WTC11 (cell line): ENCODE results near the gene MCCC1. TPM values are rescaled to one million over a fixed set of nuclear protein-coding genes. Genes with fewer than 3 reads are reported as not detected.

ENCODE experiments used
- ATAC-seq: fragments of 200-7000 bp; cut with Tn5 transposase; 2 replicates; pipeline ENCODE4 v1.10.0; 2021; ENCODE audit warnings: mild to moderate bottlenecking, moderate library complexity
- CTCF ChIA-PET: fragments of 300-600 bp; sonication (Branson Sonifier 250); formaldehyde crosslinking; loops from one replicate; lab custom pipeline; 2021; ENCODE audit warnings: antibody characterized with exemption; lab: Charles Lee
- POLR2A ChIA-PET: fragments of 350-600 bp; sonication (Branson Sonifier 250); formaldehyde crosslinking; loops from one replicate; lab custom pipeline; 2021; ENCODE audit warnings: antibody characterized with exemption; lab: Charles Lee
- DNase-seq: peaks from one replicate; pipeline ENCODE4 v3.0.0; 2021; ENCODE audit warnings: low spot score
- H3K27ac Mint-ChIP-seq: 2 replicates; pipeline ENCODE4 v1.8.0; 2021; ENCODE audit warnings: mixed read lengths
- H3K27me3 Mint-ChIP-seq: 2 replicates; pipeline ENCODE4 v1.8.0; 2021; ENCODE audit warnings: low read depth, mild to moderate bottlenecking, moderate library complexity, mixed read lengths
- H3K36me3 Mint-ChIP-seq: 2 replicates; pipeline ENCODE4 v1.8.0; 2021; ENCODE audit warnings: mixed read lengths
- H3K4me1 Mint-ChIP-seq: 2 replicates; pipeline ENCODE4 v1.8.0; 2022; ENCODE audit warnings: mixed read lengths
- H3K4me3 Mint-ChIP-seq: 2 replicates; pipeline ENCODE4 v1.8.0; 2021; ENCODE audit warnings: mild to moderate bottlenecking, moderate library complexity, mixed read lengths
- H3K9me3 Mint-ChIP-seq: 2 replicates; pipeline ENCODE4 v1.8.0; 2021; ENCODE audit warnings: mixed read lengths
- ATF2 ChIP-seq: sonication (generic); formaldehyde crosslinking; IDR thresholded peaks from 2 replicates; pipeline ENCODE4 v1.8.1; 2022; ENCODE audit warnings: low read depth, missing genetic modification reagents, borderline replicate concordance
- CBFB ChIP-seq: sonication (generic); formaldehyde crosslinking; IDR thresholded peaks from 2 replicates; pipeline ENCODE4 v1.8.1; 2022; ENCODE audit warnings: mild to moderate bottlenecking, low read depth, missing genetic modification reagents
- ETV6 ChIP-seq: sonication (generic); formaldehyde crosslinking; IDR thresholded peaks from 2 replicates; pipeline ENCODE4 v1.8.1; 2022; ENCODE audit warnings: mild to moderate bottlenecking, missing genetic modification reagents
- FOXK1 ChIP-seq: sonication (generic); formaldehyde crosslinking; IDR thresholded peaks from 2 replicates; pipeline ENCODE4 v1.8.0; 2022; ENCODE audit warnings: mild to moderate bottlenecking, moderate library complexity, missing genetic modification reagents
- FOXP4 ChIP-seq: sonication (generic); formaldehyde crosslinking; IDR thresholded peaks from 2 replicates; pipeline ENCODE4 v1.8.0; 2022; ENCODE audit warnings: mild to moderate bottlenecking, missing genetic modification reagents
- JUN ChIP-seq: sonication (generic); formaldehyde crosslinking; IDR thresholded peaks from 2 replicates; pipeline ENCODE4 v1.8.0; 2023; ENCODE audit warnings: mild to moderate bottlenecking, missing genetic modification reagents
- MYBL2 ChIP-seq: sonication (generic); formaldehyde crosslinking; IDR thresholded peaks from 2 replicates; pipeline ENCODE4 v1.8.1; 2023; ENCODE audit warnings: mild to moderate bottlenecking, moderate library complexity, missing genetic modification reagents
- NR2C2 ChIP-seq: sonication (generic); formaldehyde crosslinking; IDR thresholded peaks from 2 replicates; pipeline ENCODE4 v1.8.0; 2022; ENCODE audit warnings: mild to moderate bottlenecking, missing genetic modification reagents
- ZNF121 ChIP-seq: sonication (generic); formaldehyde crosslinking; IDR thresholded peaks from 2 replicates; pipeline ENCODE4 v1.8.0; 2023; ENCODE audit warnings: missing genetic modification reagents
- ZNF396 ChIP-seq: fragments of 250-450 bp; sonication (Bioruptor Pico); IDR thresholded peaks from 2 replicates; pipeline ENCODE4 v1.8.0; 2021; ENCODE audit warnings: mild to moderate bottlenecking, moderate library complexity, borderline replicate concordance
- ZNF416 ChIP-seq: fragments of 250-450 bp; sonication (Bioruptor Pico); IDR thresholded peaks from 2 replicates; pipeline ENCODE4 v1.9.0; 2021; ENCODE audit warnings: mild to moderate bottlenecking, inconsistent platforms
- total RNA-seq: library from RNA; stranded (reverse); gene quantifications from 3 replicates; pipeline ENCODE4 v1.2.3, GENCODE V29; 2021
- TF ChIP-seq, protein P1 (sequence below): fragments of 250-450 bp; sonication (Bioruptor Pico); IDR thresholded peaks from 2 replicates; pipeline ENCODE4 v1.9.0; 2021; ENCODE audit warnings: moderate library complexity, mild to moderate bottlenecking, inconsistent platforms, borderline replicate concordance
- TF ChIP-seq, protein P2 (sequence below): sonication (generic); formaldehyde crosslinking; IDR thresholded peaks from 2 replicates; pipeline ENCODE4 v1.8.1; 2023; ENCODE audit warnings: mild to moderate bottlenecking, missing genetic modification reagents, moderate library complexity
- TF ChIP-seq, protein P3 (sequence below): sonication (generic); formaldehyde crosslinking; IDR thresholded peaks from 2 replicates; pipeline ENCODE4 v1.8.1; 2023; ENCODE audit warnings: mild to moderate bottlenecking, moderate library complexity, missing genetic modification reagents
- TF ChIP-seq, protein P4 (sequence below): sonication (generic); formaldehyde crosslinking; IDR thresholded peaks from 2 replicates; pipeline ENCODE4 v1.8.1; 2022; ENCODE audit warnings: missing genetic modification reagents, borderline replicate concordance
- TF ChIP-seq, protein P5 (sequence below): sonication (generic); formaldehyde crosslinking; IDR thresholded peaks from 2 replicates; pipeline ENCODE4 v1.8.1; 2023; ENCODE audit warnings: mild to moderate bottlenecking, missing genetic modification reagents
- TF ChIP-seq, protein P6 (sequence below): sonication (generic); formaldehyde crosslinking; IDR thresholded peaks from 2 replicates; pipeline ENCODE4 v1.8.0; 2022; ENCODE audit warnings: missing genetic modification reagents

MCCC1 gene
- total RNA-seq, 1 experiment from 2014 or later = 19.5 TPM

GRCh38 chr3:183074261-183074660 is 25.0 kb downstream of the MCCC1 start:
- no peak for ATAC-seq
- no peak for DNase-seq
- H3K27me3 Mint-ChIP-seq = 0 out of 2 replicates have a peak, but pooled peaks cover 3% of the 10 kb centered on the region

DNA sequence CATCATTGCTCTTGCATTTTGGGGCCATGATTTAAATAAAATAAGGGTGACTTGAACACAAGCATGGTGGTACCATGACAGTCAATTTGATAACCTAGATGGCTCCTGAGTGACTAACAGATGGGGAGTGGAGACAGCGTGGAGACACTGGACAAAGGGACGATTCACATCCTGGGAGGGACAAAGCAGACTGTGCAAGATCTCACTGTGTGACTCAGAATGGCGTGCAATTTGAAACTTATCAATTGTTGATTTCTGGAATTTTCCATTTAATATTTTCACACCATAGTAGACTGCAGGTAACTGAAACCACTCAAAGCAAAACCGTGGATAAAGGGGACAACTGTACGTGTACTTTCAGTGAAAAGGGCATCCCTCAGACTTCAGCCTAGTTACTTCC is 25.5 kb downstream of the MCCC1 start:
- no peak overlapping the region; the same call in 1 of the 2 replicates for H3K27ac Mint-ChIP-seq
- DNase-seq (no peak), ATAC-seq (no peak)
- POLR2A ChIA-PET = no interaction called here
- H3K27me3 Mint-ChIP-seq = 0 out of 2 replicates have a peak, but pooled peaks cover 3% of the 10 kb centered on the region
- H3K36me3 Mint-ChIP-seq = peaks cover 52% of the 10 kb centered on the region
- H3K9me3 Mint-ChIP-seq = peaks cover 36% of the 10 kb centered on the region
- no peaks in the 10 kb centered on the region for H3K4me1 Mint-ChIP-seq
- CTCF ChIA-PET = interaction anchor here (0.6 to 1.2 kb wide), 2 partner anchors 105 to 453 kb away, joined by 3 read pairs; no protein-coding TSS in a partner anchor
- no peak overlapping the region for H3K4me3 Mint-ChIP-seq
- no peak for TF ChIP-seq JUN (CRISPR knock-in tag)
- TF ChIP-seq, protein P1, sequence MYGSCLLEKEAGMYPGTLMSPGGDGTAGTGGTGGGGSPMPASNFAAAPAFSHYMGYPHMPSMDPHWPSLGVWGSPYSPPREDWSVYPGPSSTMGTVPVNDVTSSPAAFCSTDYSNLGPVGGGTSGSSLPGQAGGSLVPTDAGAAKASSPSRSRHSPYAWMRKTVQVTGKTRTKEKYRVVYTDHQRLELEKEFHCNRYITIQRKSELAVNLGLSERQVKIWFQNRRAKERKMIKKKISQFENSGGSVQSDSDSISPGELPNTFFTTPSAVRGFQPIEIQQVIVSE (CRISPR knock-in tag) = no peak
- TF ChIP-seq, protein P2, sequence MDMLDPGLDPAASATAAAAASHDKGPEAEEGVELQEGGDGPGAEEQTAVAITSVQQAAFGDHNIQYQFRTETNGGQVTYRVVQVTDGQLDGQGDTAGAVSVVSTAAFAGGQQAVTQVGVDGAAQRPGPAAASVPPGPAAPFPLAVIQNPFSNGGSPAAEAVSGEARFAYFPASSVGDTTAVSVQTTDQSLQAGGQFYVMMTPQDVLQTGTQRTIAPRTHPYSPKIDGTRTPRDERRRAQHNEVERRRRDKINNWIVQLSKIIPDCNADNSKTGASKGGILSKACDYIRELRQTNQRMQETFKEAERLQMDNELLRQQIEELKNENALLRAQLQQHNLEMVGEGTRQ (CRISPR knock-in tag) = no peak
- no peak for TF ChIP-seq ZNF121 (CRISPR knock-in tag)
- no peak for TF ChIP-seq ZNF416 (CRISPR knock-in tag)
- no peak for TF ChIP-seq ETV6 (CRISPR knock-in tag)
- no peak for TF ChIP-seq NR2C2 (CRISPR knock-in tag)
- TF ChIP-seq, protein P3, sequence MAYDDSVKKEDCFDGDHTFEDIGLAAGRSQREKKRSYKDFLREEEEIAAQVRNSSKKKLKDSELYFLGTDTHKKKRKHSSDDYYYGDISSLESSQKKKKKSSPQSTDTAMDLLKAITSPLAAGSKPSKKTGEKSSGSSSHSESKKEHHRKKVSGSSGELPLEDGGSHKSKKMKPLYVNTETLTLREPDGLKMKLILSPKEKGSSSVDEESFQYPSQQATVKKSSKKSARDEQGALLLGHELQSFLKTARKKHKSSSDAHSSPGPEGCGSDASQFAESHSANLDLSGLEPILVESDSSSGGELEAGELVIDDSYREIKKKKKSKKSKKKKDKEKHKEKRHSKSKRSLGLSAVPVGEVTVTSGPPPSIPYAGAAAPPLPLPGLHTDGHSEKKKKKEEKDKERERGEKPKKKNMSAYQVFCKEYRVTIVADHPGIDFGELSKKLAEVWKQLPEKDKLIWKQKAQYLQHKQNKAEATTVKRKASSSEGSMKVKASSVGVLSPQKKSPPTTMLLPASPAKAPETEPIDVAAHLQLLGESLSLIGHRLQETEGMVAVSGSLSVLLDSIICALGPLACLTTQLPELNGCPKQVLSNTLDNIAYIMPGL (CRISPR knock-in tag) = no peak
- no peak for TF ChIP-seq ZNF396
- TF ChIP-seq, protein P4, sequence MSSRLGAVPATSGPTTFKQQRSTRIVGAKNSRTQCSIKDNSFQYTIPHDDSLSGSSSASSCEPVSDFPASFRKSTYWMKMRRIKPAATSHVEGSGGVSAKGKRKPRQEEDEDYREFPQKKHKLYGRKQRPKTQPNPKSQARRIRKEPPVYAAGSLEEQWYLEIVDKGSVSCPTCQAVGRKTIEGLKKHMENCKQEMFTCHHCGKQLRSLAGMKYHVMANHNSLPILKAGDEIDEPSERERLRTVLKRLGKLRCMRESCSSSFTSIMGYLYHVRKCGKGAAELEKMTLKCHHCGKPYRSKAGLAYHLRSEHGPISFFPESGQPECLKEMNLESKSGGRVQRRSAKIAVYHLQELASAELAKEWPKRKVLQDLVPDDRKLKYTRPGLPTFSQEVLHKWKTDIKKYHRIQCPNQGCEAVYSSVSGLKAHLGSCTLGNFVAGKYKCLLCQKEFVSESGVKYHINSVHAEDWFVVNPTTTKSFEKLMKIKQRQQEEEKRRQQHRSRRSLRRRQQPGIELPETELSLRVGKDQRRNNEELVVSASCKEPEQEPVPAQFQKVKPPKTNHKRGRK = no peak
- TF ChIP-seq ATF2 (CRISPR knock-in tag) = no peak
- TF ChIP-seq FOXP4 (CRISPR knock-in tag) = no peak
- TF ChIP-seq MYBL2 (CRISPR knock-in tag) = no peak
- no peak for TF ChIP-seq FOXK1
- TF ChIP-seq, protein P5, sequence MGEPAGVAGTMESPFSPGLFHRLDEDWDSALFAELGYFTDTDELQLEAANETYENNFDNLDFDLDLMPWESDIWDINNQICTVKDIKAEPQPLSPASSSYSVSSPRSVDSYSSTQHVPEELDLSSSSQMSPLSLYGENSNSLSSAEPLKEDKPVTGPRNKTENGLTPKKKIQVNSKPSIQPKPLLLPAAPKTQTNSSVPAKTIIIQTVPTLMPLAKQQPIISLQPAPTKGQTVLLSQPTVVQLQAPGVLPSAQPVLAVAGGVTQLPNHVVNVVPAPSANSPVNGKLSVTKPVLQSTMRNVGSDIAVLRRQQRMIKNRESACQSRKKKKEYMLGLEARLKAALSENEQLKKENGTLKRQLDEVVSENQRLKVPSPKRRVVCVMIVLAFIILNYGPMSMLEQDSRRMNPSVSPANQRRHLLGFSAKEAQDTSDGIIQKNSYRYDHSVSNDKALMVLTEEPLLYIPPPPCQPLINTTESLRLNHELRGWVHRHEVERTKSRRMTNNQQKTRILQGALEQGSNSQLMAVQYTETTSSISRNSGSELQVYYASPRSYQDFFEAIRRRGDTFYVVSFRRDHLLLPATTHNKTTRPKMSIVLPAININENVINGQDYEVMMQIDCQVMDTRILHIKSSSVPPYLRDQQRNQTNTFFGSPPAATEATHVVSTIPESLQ (CRISPR knock-in tag) = no peak
- TF ChIP-seq CBFB (CRISPR knock-in tag) = no peak

More at GRCh38 chr3:183074261-183074660, 25.0 kb downstream of the MCCC1 start:
- POLR2A ChIA-PET = no interaction called here
- Mint-ChIP-seq H3K36me3 (peaks cover 56% of the 10 kb centered on the region), H3K27ac (no peak overlapping the region), H3K9me3 (peaks cover 40% of the 10 kb centered on the region), H3K4me1 (no peaks in the 10 kb centered on the region), H3K4me3 (no peak overlapping the region)
- CTCF ChIA-PET = interaction anchor here (0.6 kb wide), 1 partner anchor 452 kb away, joined by 3 read pairs; no protein-coding TSS in a partner anchor
- TF ChIP-seq, protein P6, sequence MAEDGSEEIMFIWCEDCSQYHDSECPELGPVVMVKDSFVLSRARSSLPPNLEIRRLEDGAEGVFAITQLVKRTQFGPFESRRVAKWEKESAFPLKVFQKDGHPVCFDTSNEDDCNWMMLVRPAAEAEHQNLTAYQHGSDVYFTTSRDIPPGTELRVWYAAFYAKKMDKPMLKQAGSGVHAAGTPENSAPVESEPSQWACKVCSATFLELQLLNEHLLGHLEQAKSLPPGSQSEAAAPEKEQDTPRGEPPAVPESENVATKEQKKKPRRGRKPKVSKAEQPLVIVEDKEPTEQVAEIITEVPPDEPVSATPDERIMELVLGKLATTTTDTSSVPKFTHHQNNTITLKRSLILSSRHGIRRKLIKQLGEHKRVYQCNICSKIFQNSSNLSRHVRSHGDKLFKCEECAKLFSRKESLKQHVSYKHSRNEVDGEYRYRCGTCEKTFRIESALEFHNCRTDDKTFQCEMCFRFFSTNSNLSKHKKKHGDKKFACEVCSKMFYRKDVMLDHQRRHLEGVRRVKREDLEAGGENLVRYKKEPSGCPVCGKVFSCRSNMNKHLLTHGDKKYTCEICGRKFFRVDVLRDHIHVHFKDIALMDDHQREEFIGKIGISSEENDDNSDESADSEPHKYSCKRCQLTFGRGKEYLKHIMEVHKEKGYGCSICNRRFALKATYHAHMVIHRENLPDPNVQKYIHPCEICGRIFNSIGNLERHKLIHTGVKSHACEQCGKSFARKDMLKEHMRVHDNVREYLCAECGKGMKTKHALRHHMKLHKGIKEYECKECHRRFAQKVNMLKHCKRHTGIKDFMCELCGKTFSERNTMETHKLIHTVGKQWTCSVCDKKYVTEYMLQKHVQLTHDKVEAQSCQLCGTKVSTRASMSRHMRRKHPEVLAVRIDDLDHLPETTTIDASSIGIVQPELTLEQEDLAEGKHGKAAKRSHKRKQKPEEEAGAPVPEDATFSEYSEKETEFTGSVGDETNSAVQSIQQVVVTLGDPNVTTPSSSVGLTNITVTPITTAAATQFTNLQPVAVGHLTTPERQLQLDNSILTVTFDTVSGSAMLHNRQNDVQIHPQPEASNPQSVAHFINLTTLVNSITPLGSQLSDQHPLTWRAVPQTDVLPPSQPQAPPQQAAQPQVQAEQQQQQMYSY (CRISPR knock-in tag) = no peak
